ENCODE results near the gene IKZF5. TPM values are rescaled to one million over a fixed set of nuclear protein-coding genes. Genes with fewer than 3 reads are reported as not detected.

The IKZF5 gene
- total RNA-seq, 1 experiment from 2014 or later, result 17.1 TPM

DNA sequence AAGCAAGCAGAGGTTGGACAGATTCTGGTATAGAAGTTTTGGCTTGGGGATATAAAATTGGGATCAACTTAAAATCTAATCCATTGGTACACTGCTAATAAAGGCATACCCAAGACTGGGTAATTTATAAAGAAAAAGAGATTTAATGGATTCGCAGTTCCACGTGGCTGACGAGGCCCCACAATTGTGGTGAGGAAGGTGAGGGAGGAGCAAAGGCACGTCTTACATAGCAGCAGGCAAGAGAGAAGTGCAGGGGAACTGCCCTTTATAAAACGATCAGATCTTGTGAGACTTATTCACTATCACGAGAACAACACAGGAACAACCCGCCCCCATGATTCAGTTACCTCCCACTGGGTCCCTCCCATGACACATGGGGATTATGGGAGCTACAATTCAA, 9.9 kb upstream of the IKZF5 start:
- H3K9ac ChIP-seq (ENCODE audit: low read length), result no peak overlapping the region
- ATAC-seq (no peak), DNase-seq (ENCODE audit: low read depth, low spot score) (no peak)
- H2AFZ ChIP-seq (ENCODE audit: low read depth, low read length, poor library complexity, severe bottlenecking), result no peak overlapping the region
- POLR2A ChIA-PET, result no interaction called here
- H3K4me1 ChIP-seq (ENCODE audit: control insufficient read depth in 1 of 2, insufficient read depth in 2 of 2, low read length in 2 of 2), result no peaks in the 10 kb centered on the region
- BruUV-seq (replicated peaks), result no TSS peak
- H3K9me3 ChIP-seq (ENCODE audit: control insufficient read depth in 1 of 2, insufficient read depth in 1 of 2, low read depth in 1 of 2, low read length in 2 of 2), result no peaks in the 10 kb centered on the region
- H3K27ac ChIP-seq (ENCODE audit: low read depth, low read length), result no peak overlapping the region
- no peaks in the 10 kb centered on the region for H3K27me3 ChIP-seq (ENCODE audit: insufficient read depth, low read length)
- CTCF ChIA-PET, result no interaction called here
- RAD21 ChIA-PET (ENCODE audit: low non-redundant PET in 1 of 2, low total read pairs in 2 of 2, uncharacterized antibody in 2 of 2, unreplicated experiment in 2 of 2), result no interaction called here
- no peaks in the 10 kb centered on the region for H3K9me2 ChIP-seq (ENCODE audit: insufficient read depth)
- no peaks in the 10 kb centered on the region for H4K20me1 ChIP-seq (ENCODE audit: insufficient read depth)
- H3K36me3 ChIP-seq (ENCODE audit: control insufficient read depth in 1 of 2, insufficient read depth in 2 of 2, low read length in 2 of 2), result no peaks in the 10 kb centered on the region
- H3K4me2 ChIP-seq (ENCODE audit: low read length), result no peak overlapping the region
- intact Hi-C loops (cut with micrococcal nuclease), result no loop called here
- TF ChIP-seq CBX3 (IDR thresholded peaks at IDR 0.05; ENCODE audit: low read depth) (no peak), TCF7L2 (IDR thresholded peaks at IDR 0.05; ENCODE audit: borderline replicate concordance, extremely low read depth, insufficient read depth, insufficient read length) (no peak), ZFX (IDR thresholded peaks at IDR 0.05) (no peak), RAD21 (IDR thresholded peaks at IDR 0.05; ENCODE audit: low read depth) (no peak), ELF1 (IDR thresholded peaks at IDR 0.05; ENCODE audit: borderline replicate concordance, low read depth) (no peak), FOSL1 (IDR thresholded peaks at IDR 0.05; ENCODE audit: low read depth) (no peak), EZH2phosphoT487 (IDR thresholded peaks at IDR 0.05; ENCODE audit: borderline replicate concordance) (no peak), EZH2 (IDR thresholded peaks at IDR 0.05) (no peak), YY1 (IDR thresholded peaks at IDR 0.05; ENCODE audit: extremely low read depth, insufficient replicate concordance, low read depth, low read length) (no peak), EGR1 (IDR thresholded peaks at IDR 0.05; ENCODE audit: low read depth) (no peak), ZNF274 (IDR thresholded peaks at IDR 0.05; ENCODE audit: low read depth, low read length) (no peak)
- TF ChIP-seq, protein P1, sequence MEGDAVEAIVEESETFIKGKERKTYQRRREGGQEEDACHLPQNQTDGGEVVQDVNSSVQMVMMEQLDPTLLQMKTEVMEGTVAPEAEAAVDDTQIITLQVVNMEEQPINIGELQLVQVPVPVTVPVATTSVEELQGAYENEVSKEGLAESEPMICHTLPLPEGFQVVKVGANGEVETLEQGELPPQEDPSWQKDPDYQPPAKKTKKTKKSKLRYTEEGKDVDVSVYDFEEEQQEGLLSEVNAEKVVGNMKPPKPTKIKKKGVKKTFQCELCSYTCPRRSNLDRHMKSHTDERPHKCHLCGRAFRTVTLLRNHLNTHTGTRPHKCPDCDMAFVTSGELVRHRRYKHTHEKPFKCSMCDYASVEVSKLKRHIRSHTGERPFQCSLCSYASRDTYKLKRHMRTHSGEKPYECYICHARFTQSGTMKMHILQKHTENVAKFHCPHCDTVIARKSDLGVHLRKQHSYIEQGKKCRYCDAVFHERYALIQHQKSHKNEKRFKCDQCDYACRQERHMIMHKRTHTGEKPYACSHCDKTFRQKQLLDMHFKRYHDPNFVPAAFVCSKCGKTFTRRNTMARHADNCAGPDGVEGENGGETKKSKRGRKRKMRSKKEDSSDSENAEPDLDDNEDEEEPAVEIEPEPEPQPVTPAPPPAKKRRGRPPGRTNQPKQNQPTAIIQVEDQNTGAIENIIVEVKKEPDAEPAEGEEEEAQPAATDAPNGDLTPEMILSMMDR (IDR thresholded peaks at IDR 0.05 in 2 of 3, conservative IDR thresholded peaks at IDR 0.05 in 1 of 3; ENCODE audit: borderline replicate concordance in 1 of 3, insufficient read depth in 1 of 3, low read depth in 2 of 3, low read length in 2 of 3), result no peak
- no peaks in the 10 kb centered on the region for H3K79me2 ChIP-seq (ENCODE audit: insufficient read depth, low read length)
- no peak overlapping the region for H3K4me3 ChIP-seq (replicated peaks in 1 of 2; ENCODE audit: low read depth in 1 of 2, low read length in 2 of 2)

All from HCT116 (cell line).